Measurements from ENCODE around the gene ZNF740. TPM values are rescaled to one million over a fixed set of nuclear protein-coding genes. Genes with fewer than 3 reads are reported as not detected.

The ZNF740 gene
- total RNA-seq, 1 experiment from 2014 or later: 49.7 TPM

- ChIA-PET RAD21 (ENCODE audit: low non-redundant PET in 1 of 2, low total read pairs in 2 of 2, uncharacterized antibody in 2 of 2, unreplicated experiment in 2 of 2) (interaction anchor here in 1 of 2 experiments (0.7 kb wide), 1 partner anchor 19 kb away, joined by 3 read pairs; a partner anchor contains a TSS), CTCF (interaction anchor here (0.9 kb wide), 1 partner anchor 8 kb away, joined by 3 read pairs; no protein-coding TSS in a partner anchor), POLR2A (no interaction called here)
- no peak for ATAC-seq
- Histone ChIP-seq H3K79me2 (ENCODE audit: insufficient read depth, low read length) (peaks cover 27% of the 10 kb centered on the region), H3K4me2 (ENCODE audit: low read length) (peak overlapping the region; percentile 100), H3K36me3 (ENCODE audit: control insufficient read depth in 1 of 2, insufficient read depth in 2 of 2, low read length in 2 of 2) (no peaks in the 10 kb centered on the region), H3K9me3 (ENCODE audit: control insufficient read depth in 1 of 2, insufficient read depth in 1 of 2, low read depth in 1 of 2, low read length in 2 of 2) (no peaks in the 10 kb centered on the region), H2AFZ (ENCODE audit: low read depth, low read length, poor library complexity, severe bottlenecking) (no peak overlapping the region), H3K27ac (ENCODE audit: low read depth, low read length) (peak overlapping the region; percentile 99), H3K27me3 (ENCODE audit: insufficient read depth, low read length) (no peaks in the 10 kb centered on the region), H3K9ac (ENCODE audit: low read length) (peak overlapping the region; percentile 93), H3K4me3 (replicated peaks in 1 of 2; ENCODE audit: low read depth in 1 of 2, low read length in 2 of 2) (peak overlapping the region; percentile 33 to 88), H3K9me2 (ENCODE audit: insufficient read depth) (no peaks in the 10 kb centered on the region), H4K20me1 (ENCODE audit: insufficient read depth) (no peaks in the 10 kb centered on the region), H3K4me1 (ENCODE audit: control insufficient read depth in 1 of 2, insufficient read depth in 2 of 2, low read length in 2 of 2) (peaks cover 51 to 76% of the 10 kb centered on the region in 2 experiments)
- no TSS peak for BruUV-seq (replicated peaks)
- TF ChIP-seq TCF7L2 (IDR thresholded peaks at IDR 0.05; ENCODE audit: borderline replicate concordance, extremely low read depth, insufficient read depth, insufficient read length) (no peak), ZFX (IDR thresholded peaks at IDR 0.05) (no peak), YY1 (IDR thresholded peaks at IDR 0.05; ENCODE audit: extremely low read depth, insufficient replicate concordance, low read depth, low read length) (no peak), EGR1 (IDR thresholded peaks at IDR 0.05; ENCODE audit: low read depth) (no peak), POLR2A (IDR thresholded peaks at IDR 0.05; ENCODE audit: borderline replicate concordance, extremely low read depth, insufficient read depth, insufficient read length) (no peak)
- TF ChIP-seq, protein P1, sequence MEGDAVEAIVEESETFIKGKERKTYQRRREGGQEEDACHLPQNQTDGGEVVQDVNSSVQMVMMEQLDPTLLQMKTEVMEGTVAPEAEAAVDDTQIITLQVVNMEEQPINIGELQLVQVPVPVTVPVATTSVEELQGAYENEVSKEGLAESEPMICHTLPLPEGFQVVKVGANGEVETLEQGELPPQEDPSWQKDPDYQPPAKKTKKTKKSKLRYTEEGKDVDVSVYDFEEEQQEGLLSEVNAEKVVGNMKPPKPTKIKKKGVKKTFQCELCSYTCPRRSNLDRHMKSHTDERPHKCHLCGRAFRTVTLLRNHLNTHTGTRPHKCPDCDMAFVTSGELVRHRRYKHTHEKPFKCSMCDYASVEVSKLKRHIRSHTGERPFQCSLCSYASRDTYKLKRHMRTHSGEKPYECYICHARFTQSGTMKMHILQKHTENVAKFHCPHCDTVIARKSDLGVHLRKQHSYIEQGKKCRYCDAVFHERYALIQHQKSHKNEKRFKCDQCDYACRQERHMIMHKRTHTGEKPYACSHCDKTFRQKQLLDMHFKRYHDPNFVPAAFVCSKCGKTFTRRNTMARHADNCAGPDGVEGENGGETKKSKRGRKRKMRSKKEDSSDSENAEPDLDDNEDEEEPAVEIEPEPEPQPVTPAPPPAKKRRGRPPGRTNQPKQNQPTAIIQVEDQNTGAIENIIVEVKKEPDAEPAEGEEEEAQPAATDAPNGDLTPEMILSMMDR (IDR thresholded peaks at IDR 0.05 in 2 of 3, conservative IDR thresholded peaks at IDR 0.05 in 1 of 3; ENCODE audit: borderline replicate concordance in 1 of 3, insufficient read depth in 1 of 3, low read depth in 2 of 3, low read length in 2 of 3): no peak
- intact Hi-C loops (cut with micrococcal nuclease): no loop called here
- DNase-seq (ENCODE audit: low read depth, low spot score): no peak
Observed at GRCh38 chr12:53222170-53222721, 41.7 kb downstream of the ZNF740 start.

DNA sequence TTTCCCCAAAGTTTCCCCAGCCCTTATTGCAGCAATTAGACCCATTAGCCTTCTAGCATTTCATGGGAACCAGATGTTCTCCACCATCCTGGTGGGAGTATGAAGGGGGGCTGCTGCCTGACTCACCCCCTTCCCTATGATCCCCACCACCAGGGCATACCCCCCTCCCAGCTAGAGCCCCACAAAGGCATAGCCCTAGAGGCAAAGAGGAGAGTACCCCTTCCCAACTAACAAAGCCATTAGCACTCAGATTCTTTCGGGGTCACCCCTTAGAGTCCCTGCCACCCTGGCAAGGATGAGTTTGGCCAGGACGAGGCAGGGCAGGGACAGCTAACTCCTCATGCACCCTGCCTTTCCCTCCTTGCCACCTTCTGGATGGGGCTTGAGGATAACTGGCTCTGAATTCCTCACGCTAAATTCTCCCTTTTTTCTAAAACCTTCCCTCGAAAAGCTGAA is 42.3 kb downstream of the ZNF740 start:
- Histone ChIP-seq H3K9ac (ENCODE audit: low read length) (peak overlapping the region; percentile 93; the same call in 1 of the 2 replicates), H3K4me1 (ENCODE audit: control insufficient read depth in 1 of 2, insufficient read depth in 2 of 2, low read length in 2 of 2) (peaks cover 45 to 74% of the 10 kb centered on the region in 2 experiments), H3K27ac (ENCODE audit: low read depth, low read length) (peak overlapping the region; percentile 99), H3K9me2 (ENCODE audit: insufficient read depth) (no peaks in the 10 kb centered on the region), H3K9me3 (ENCODE audit: control insufficient read depth in 1 of 2, insufficient read depth in 1 of 2, low read depth in 1 of 2, low read length in 2 of 2) (no peaks in the 10 kb centered on the region), H4K20me1 (ENCODE audit: insufficient read depth) (no peaks in the 10 kb centered on the region), H3K4me3 (replicated peaks in 1 of 2; ENCODE audit: low read depth in 1 of 2, low read length in 2 of 2) (no peak overlapping the region), H3K79me2 (ENCODE audit: insufficient read depth, low read length) (peaks cover 21% of the 10 kb centered on the region), H3K27me3 (ENCODE audit: insufficient read depth, low read length) (no peaks in the 10 kb centered on the region), H3K36me3 (ENCODE audit: control insufficient read depth in 1 of 2, insufficient read depth in 2 of 2, low read length in 2 of 2) (no peaks in the 10 kb centered on the region), H3K4me2 (ENCODE audit: low read length) (peak overlapping the region; percentile 100), H2AFZ (ENCODE audit: low read depth, low read length, poor library complexity, severe bottlenecking) (no peak overlapping the region)
- ChIA-PET POLR2A (no interaction called here), CTCF (interaction anchor here (0.9 to 1.2 kb wide), 2 partner anchors 9 to 99 kb away, joined by 3 to 4 read pairs; partner anchors contain the start of gene AAAS), RAD21 (ENCODE audit: low non-redundant PET in 1 of 2, low total read pairs in 2 of 2, uncharacterized antibody in 2 of 2, unreplicated experiment in 2 of 2) (no interaction called here)
- ATAC-seq (no peak), DNase-seq (ENCODE audit: low read depth, low spot score) (no peak)
- intact Hi-C loops (cut with micrococcal nuclease): no loop called here
- no TSS peak for BruUV-seq (replicated peaks)
- TF ChIP-seq ZFX (IDR thresholded peaks at IDR 0.05) (no peak), ZBTB33 (IDR thresholded peaks at IDR 0.05; ENCODE audit: extremely low read depth, insufficient replicate concordance, low read length) (no peak), EZH2 (IDR thresholded peaks at IDR 0.05) (no peak)
- TF ChIP-seq, protein P1 (IDR thresholded peaks at IDR 0.05 in 2 of 3, conservative IDR thresholded peaks at IDR 0.05 in 1 of 3; ENCODE audit: borderline replicate concordance in 1 of 3, insufficient read depth in 1 of 3, low read depth in 2 of 3, low read length in 2 of 3): no peak
